Measurements from ENCODE around the gene LHPP.
"Not testable (repeated sequence)": the region's sequence is repeated elsewhere in the genome, so short reads cannot be mapped to it uniquely, and the experiment has no call there.

The LHPP gene

GRCh38 chr10:124605856-124606812 is 144.5 kb downstream of the LHPP start:
- DNase-seq (ENCODE audit: low read depth in 2 of 2): no peak

GRCh38 chr10:124606822-124607221 is 145.2 kb downstream of the LHPP start:
- no peak for DNase-seq (ENCODE audit: low read depth in 2 of 2)

- DNase-seq (ENCODE audit: low read depth in 2 of 2): no peak
Observed at GRCh38 chr10:124607693-124608092, 146.1 kb downstream of the LHPP start.

GRCh38 chr10:124608093-124608721 is 146.6 kb downstream of the LHPP start:
- no peak for DNase-seq (ENCODE audit: low read depth in 2 of 2)

- DNase-seq (ENCODE audit: low read depth in 2 of 2): no peak
Observed at GRCh38 chr10:124609698-124610097, 148.1 kb downstream of the LHPP start.

- DNase-seq (ENCODE audit: low read depth in 2 of 2): not testable (repeated sequence)
Observed at GRCh38 chr10:124610186-124610585, 148.6 kb downstream of the LHPP start.

- DNase-seq (ENCODE audit: low read depth in 2 of 2): not testable (repeated sequence)
Observed at GRCh38 chr10:124610851-124611250, 149.2 kb downstream of the LHPP start.

- DNase-seq (ENCODE audit: low read depth in 2 of 2): no peak
Observed at GRCh38 chr10:124611738-124612137, 150.1 kb downstream of the LHPP start.

GRCh38 chr10:124612611-124613498 is 151.2 kb downstream of the LHPP start:
- no peak for DNase-seq (ENCODE audit: low read depth in 2 of 2)

- DNase-seq (ENCODE audit: low read depth in 2 of 2): peak; percentile 47 to 63
Observed at GRCh38 chr10:124614003-124614659, 152.5 kb downstream of the LHPP start.

GRCh38 chr10:124615259-124615658 is 153.6 kb downstream of the LHPP start:
- DNase-seq (ENCODE audit: low read depth in 2 of 2): no peak

- no peak for DNase-seq (ENCODE audit: low read depth in 2 of 2)
Observed at GRCh38 chr10:124616040-124616835, 154.6 kb downstream of the LHPP start.

GRCh38 chr10:124616836-124617130 is 155.2 kb downstream of the LHPP start:
- no peak for DNase-seq (ENCODE audit: low read depth in 2 of 2)

- no peak for DNase-seq (ENCODE audit: low read depth in 2 of 2)
Observed at GRCh38 chr10:124618470-124619073, 156.9 kb downstream of the LHPP start.

- DNase-seq (ENCODE audit: low read depth in 2 of 2): no peak
Observed at GRCh38 chr10:124619195-124619594, 157.6 kb downstream of the LHPP start.

- DNase-seq (ENCODE audit: low read depth in 2 of 2): no peak
Observed at GRCh38 chr10:124619802-124620490, 158.3 kb downstream of the LHPP start.

- no peak for DNase-seq (ENCODE audit: low read depth in 2 of 2)
Observed at GRCh38 chr10:124621637-124622036, 160.0 kb downstream of the LHPP start.

- no peak for DNase-seq (ENCODE audit: low read depth in 2 of 2)
Observed at GRCh38 chr10:124622158-124622557, 160.5 kb downstream of the LHPP start.

GRCh38 chr10:124622866-124623536 is 161.4 kb downstream of the LHPP start:
- DNase-seq (ENCODE audit: low read depth in 2 of 2): no peak
